Hepatocyte (in vitro differentiated cells): ENCODE data around the gene RAD50. TPM values are rescaled to one million over a fixed set of nuclear protein-coding genes. Genes with fewer than 3 reads are reported as not detected.

ENCODE experiments used
- DNase-seq: peaks from one replicate; pipeline ENCODE4 v3.0.0-alpha.2; 2016; ENCODE audit warnings: low spot score
- H2AFZ ChIP-seq: fragments of 200-600 bp; sonication (generic); 2 replicates; pipeline ENCODE4 v1.6.0; 2016; ENCODE audit warnings: antibody characterized with exemption, mild to moderate bottlenecking
- H3K27ac ChIP-seq: fragments of 200-600 bp; sonication (generic); 2 replicates; pipeline ENCODE4 v1.5.1; 2016; ENCODE audit warnings: mild to moderate bottlenecking
- H3K27me3 ChIP-seq: fragments of 200-600 bp; sonication (generic); 2 replicates; pipeline ENCODE4 v1.6.1; 2016
- H3K36me3 ChIP-seq: fragments of 200-600 bp; sonication (generic); replicated peaks from 2 replicates; pipeline ENCODE4 v1.5.1; 2016; ENCODE audit warnings: low read depth; ENCODE audit not compliant: insufficient read depth
- H3K4me1 ChIP-seq: fragments of 200-600 bp; sonication (generic); 2 replicates; pipeline ENCODE4 v1.5.1; 2016; ENCODE audit warnings: mild to moderate bottlenecking, moderate library complexity; ENCODE audit not compliant: insufficient read depth
- H3K4me2 ChIP-seq: fragments of 200-600 bp; sonication (generic); 2 replicates; pipeline ENCODE4 v1.6.0; 2016
- H3K4me3 ChIP-seq: fragments of 200-600 bp; sonication (generic); 2 replicates; pipeline ENCODE4 v1.5.1; 2016; ENCODE audit warnings: mild to moderate bottlenecking
- H3K79me2 ChIP-seq: fragments of 200-600 bp; sonication (generic); 2 replicates; pipeline ENCODE4 v1.6.0; 2017; ENCODE audit warnings: mild to moderate bottlenecking
- H3K9me2 ChIP-seq: fragments of 200-600 bp; sonication (generic); replicated peaks from 2 replicates; pipeline ENCODE4 v1.6.0; 2017; ENCODE audit warnings: mild to moderate bottlenecking; ENCODE audit not compliant: insufficient read depth
- H3K9me3 ChIP-seq: fragments of 200-600 bp; sonication (generic); 2 replicates; pipeline ENCODE4 v1.5.1; 2016; ENCODE audit warnings: low read depth, mild to moderate bottlenecking
- H4K20me1 ChIP-seq: fragments of 200-600 bp; sonication (generic); 2 replicates; pipeline ENCODE4 v1.6.0; 2016; ENCODE audit warnings: mild to moderate bottlenecking; ENCODE audit not compliant: insufficient read depth, poor library complexity, severe bottlenecking
- EZH2 ChIP-seq: fragments of 200-600 bp; sonication (generic); IDR thresholded peaks from 2 replicates; pipeline ENCODE4 v1.6.1; 2016; ENCODE audit warnings: antibody characterized with exemption, mild to moderate bottlenecking, borderline replicate concordance
- EZH2phosphoT487 ChIP-seq: fragments of 200-600 bp; sonication (generic); IDR thresholded peaks from one replicate; pipeline ENCODE4 v1.6.1; 2018; ENCODE audit warnings: antibody characterized with exemption, mild to moderate bottlenecking, low read depth, moderate library complexity; ENCODE audit not compliant: unreplicated experiment, severe bottlenecking
- WGBS: methylation state at CpG from one replicate; pipeline ENCODE4 v1.1.6; 2016; ENCODE audit warnings: low lambda C conversion rate; ENCODE audit errors: missing lambda C conversion rate; 5-methylcytosine and 5-hydroxymethylcytosine counted together
- polyA plus RNA-seq: library from polyadenylated mRNA; unstranded; fragments of >200 nt; fragmentation: Nextera tagmentation; extraction: Ambion mirVana; gene quantifications from 2 replicates; pipeline ENCODE4 v1.2.1, GENCODE V29; 2016
- total RNA-seq: library from RNA; depleted of rRNA; stranded (reverse); fragments of >200 nt; gene quantifications from 2 replicates; pipeline ENCODE4 v1.2.3, GENCODE V29; 2014
- TF ChIP-seq, protein P1 (sequence below): fragments of 200-600 bp; sonication (generic); IDR thresholded peaks from 2 replicates; pipeline ENCODE4 v1.5.1; 2016; ENCODE audit warnings: antibody characterized with exemption, mild to moderate bottlenecking; ENCODE audit not compliant: poor library complexity

The RAD50 gene
- total and polyA plus RNA-seq, 2 experiments from 2014 or later, result 27.0 to 28.1 TPM

DNA sequence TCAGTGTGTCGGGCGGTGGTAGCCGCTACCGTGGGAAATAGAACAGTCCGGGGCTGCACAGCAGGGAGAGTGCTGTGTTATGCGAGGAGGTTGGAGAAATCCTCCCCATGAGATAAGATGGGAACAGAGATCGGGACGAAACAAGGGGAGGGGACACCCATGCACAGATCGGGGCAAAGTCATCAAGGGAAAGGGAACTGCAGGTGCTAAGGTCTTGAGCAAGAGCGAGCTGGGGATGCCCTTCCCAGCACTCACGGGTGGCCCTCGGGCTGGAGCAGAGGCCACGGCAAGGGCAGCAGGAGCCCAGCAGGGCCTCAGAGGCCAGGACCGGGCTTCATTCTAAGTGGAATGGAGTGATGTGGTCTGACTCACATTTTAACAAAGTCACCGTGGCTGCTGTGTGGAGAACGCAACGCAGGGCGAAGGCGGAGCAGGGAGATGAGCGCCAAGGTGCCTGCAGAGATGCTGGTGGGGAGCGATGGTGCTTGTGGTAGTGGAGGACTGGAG is 108.8 kb downstream of the RAD50 start:
- no peak for DNase-seq
- Histone ChIP-seq H3K79me2 (no peaks in the 10 kb centered on the region), H3K27ac (no peak overlapping the region), H3K4me3 (no peak overlapping the region), H2AFZ (no peak overlapping the region), H4K20me1 (no peaks in the 10 kb centered on the region), H3K4me1 (peaks cover 22% of the 10 kb centered on the region), H3K9me2 (no peaks in the 10 kb centered on the region), H3K27me3 (no peaks in the 10 kb centered on the region), H3K36me3 (no peaks in the 10 kb centered on the region), H3K9me3 (no peaks in the 10 kb centered on the region), H3K4me2 (no peak overlapping the region)
- 78% methylated on average over 21 of the region's 21 CpGs for WGBS
- no peak for TF ChIP-seq EZH2
- TF ChIP-seq, protein P1, sequence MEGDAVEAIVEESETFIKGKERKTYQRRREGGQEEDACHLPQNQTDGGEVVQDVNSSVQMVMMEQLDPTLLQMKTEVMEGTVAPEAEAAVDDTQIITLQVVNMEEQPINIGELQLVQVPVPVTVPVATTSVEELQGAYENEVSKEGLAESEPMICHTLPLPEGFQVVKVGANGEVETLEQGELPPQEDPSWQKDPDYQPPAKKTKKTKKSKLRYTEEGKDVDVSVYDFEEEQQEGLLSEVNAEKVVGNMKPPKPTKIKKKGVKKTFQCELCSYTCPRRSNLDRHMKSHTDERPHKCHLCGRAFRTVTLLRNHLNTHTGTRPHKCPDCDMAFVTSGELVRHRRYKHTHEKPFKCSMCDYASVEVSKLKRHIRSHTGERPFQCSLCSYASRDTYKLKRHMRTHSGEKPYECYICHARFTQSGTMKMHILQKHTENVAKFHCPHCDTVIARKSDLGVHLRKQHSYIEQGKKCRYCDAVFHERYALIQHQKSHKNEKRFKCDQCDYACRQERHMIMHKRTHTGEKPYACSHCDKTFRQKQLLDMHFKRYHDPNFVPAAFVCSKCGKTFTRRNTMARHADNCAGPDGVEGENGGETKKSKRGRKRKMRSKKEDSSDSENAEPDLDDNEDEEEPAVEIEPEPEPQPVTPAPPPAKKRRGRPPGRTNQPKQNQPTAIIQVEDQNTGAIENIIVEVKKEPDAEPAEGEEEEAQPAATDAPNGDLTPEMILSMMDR, result no peak
- no peak for TF ChIP-seq EZH2phosphoT487

DNA sequence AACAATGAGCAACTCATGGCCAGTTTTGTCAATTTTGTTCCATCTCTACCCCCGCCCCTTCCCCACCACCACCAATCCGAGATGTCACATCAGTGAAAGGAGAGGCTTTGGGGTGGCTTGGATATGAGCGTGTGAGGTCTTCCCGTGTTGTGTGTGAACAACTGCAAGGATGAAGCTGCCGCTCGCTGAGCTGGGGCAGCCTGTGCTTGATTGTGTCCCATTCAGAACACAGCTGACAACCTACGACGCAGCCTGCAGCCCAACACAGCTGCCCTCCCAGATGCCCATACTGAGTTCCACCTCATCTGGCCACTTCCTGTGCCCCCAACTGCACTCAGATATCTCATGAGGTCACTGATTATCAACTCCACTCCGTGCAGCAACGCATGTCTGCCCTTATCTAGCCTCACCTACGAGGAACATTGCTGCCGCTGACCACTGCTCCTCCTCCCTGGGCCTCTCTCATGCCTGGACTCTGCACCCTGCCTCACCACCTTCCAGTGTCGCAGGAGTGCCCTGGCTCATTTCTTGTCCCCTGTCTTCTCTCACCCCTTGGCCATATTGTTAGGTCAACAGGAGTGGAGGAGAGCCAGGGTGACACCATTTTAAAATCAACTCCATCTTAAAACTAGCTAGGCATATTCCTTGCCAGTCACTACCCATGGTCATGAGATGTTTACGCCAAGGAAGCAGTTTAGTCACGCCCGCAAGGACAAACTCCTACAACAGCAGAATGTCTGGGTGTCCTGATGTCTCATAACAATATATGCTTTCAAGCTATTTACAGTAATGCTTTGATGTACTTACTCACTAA is 109.7 kb downstream of the RAD50 start:
- no peaks in the 10 kb centered on the region for H3K79me2 ChIP-seq
- H4K20me1 ChIP-seq, result no peaks in the 10 kb centered on the region
- no peaks in the 10 kb centered on the region for H3K36me3 ChIP-seq
- H2AFZ ChIP-seq, result no peak overlapping the region
- H3K27me3 ChIP-seq, result no peaks in the 10 kb centered on the region
- H3K4me3 ChIP-seq, result no peak overlapping the region
- H3K9me2 ChIP-seq, result no peaks in the 10 kb centered on the region
- no peaks in the 10 kb centered on the region for H3K9me3 ChIP-seq
- H3K27ac ChIP-seq, result peak overlapping the region; percentile 47
- DNase-seq, result peak; percentile 39
- H3K4me1 ChIP-seq, result peaks cover 22% of the 10 kb centered on the region
- TF ChIP-seq, protein P1, result no peak
- TF ChIP-seq EZH2phosphoT487 (no peak), EZH2 (no peak)
- H3K4me2 ChIP-seq, result no peak overlapping the region
- 83% methylated on average over 16 of the region's 16 CpGs for WGBS

DNA sequence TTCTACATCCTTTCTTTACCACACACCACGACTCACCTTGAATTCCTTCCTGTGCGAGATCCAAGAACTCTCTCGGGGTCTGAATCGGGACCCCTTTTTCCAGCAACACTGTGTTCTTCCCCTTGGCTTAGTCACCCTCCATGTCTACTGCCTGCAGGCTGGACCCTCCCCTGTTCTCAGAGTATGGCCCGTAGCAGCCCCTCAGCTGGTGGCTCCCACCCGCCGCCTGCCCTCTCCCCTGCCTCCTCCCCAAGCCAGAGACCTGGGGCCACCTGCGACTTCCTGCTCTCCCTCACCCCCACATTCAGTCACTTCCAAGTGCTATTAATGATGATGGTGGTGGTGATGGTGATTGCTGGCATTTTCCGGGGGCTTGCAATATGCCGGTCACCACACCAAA is 110.5 kb downstream of the RAD50 start:
- Histone ChIP-seq H3K27me3 (no peaks in the 10 kb centered on the region), H4K20me1 (no peaks in the 10 kb centered on the region), H3K36me3 (no peaks in the 10 kb centered on the region), H3K4me2 (no peak overlapping the region), H3K9me3 (no peaks in the 10 kb centered on the region), H2AFZ (no peak overlapping the region), H3K9me2 (no peaks in the 10 kb centered on the region), H3K27ac (no peak overlapping the region), H3K79me2 (no peaks in the 10 kb centered on the region), H3K4me3 (no peak overlapping the region), H3K4me1 (peaks cover 22% of the 10 kb centered on the region)
- TF ChIP-seq EZH2phosphoT487, result no peak
- no peak for DNase-seq
- WGBS, result 95% methylated on average over 5 of the region's 10 CpGs
